H54 (cell line): ENCODE data around the gene EME2.

ENCODE experiments used
- DNase-seq: peaks from one replicate; pipeline ENCODE4 v3.0.0; 2011; ENCODE audit warnings: low spot score, mixed read lengths; ENCODE audit not compliant: insufficient read length
- FAIRE-seq: peaks from 3 replicates; lab custom pipeline; 2011; peaks lifted over from hg19 to GRCh38; lab: Jason Lieb, UNC
- POLR2A ChIP-seq: IDR thresholded peaks from 2 replicates; pipeline ENCODE4 v1.6.1; 2011; ENCODE audit warnings: low read depth, mild to moderate bottlenecking, low read length

Gene EME2

GRCh38 chr16:1752853-1753252 lies 19.8 kb upstream of the EME2 start:
- no peak for DNase-seq
- TF ChIP-seq POLR2A = no peak
- FAIRE-seq = no peak

GRCh38 chr16:1754204-1754603 lies 18.4 kb upstream of the EME2 start:
- DNase-seq (no peak), FAIRE-seq (no peak)
- no peak for TF ChIP-seq POLR2A

GRCh38 chr16:1757714-1758461 lies 14.7 kb upstream of the EME2 start:
- DNase-seq = no peak
- TF ChIP-seq POLR2A = no peak
- FAIRE-seq = no peak

DNA sequence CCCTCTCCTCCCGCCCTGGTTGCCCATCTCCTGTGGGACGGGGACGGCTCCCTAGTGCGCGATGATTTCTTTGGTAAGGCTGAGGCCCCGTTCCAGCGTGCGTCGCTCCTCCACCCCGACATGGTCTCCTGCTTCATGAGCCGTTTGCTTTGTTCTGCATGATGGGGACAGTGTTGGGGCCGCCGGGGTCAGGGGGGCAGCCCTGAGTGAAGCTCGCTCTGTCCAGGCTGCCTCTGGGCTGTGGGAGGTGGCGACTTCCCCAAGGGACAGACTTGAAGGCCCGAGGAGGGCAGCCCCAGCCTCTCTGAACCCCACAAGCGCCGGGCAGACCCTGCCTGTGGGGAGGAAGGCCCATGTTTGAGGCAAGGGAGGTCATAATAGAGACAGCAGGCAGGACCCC lies 13.7 kb upstream of the EME2 start:
- TF ChIP-seq POLR2A = no peak
- DNase-seq (no peak), FAIRE-seq (no peak)

DNA sequence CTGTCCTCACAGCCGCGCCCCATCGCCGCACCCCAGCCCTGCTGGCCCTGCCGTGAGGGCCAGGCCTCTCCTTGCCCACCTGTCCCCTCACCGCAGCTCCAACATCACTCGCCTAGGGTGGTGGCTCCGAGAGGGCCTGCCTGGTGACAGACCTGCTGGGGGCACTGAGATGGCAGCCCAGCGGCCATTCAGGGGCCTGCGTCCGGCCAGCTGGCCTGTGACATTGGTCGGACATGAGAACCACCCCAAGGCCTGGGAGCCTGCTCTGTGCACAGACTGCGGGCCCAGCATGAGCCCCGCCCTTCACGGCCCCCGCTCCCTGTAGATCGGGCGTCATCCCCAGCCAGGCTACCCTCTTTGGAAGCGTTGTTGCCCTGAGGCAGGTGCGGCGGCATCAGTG lies 13.1 kb upstream of the EME2 start:
- TF ChIP-seq POLR2A = no peak
- no peak for DNase-seq
- no peak for FAIRE-seq

DNA sequence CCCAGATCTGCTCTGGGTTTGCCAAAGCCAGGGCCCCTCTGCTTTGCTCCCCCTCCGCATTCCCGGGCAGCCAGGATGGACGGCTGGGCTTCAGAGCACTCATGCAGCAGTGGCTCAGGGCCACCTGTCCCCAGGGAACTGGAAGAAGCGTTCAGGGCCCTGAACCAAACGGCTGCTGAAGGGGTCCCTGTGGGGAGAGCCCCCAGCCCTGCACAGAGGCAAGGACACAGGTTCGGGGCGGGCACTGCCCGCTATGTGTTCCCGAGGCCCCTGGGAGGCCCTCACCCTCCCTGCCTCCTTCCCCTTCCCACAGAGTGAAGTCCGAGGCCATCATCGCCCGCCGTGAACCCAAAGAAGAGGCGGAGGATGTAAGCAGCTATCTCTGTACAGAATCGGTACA lies 11.7 kb upstream of the EME2 start:
- FAIRE-seq = no peak
- no peak for DNase-seq
- TF ChIP-seq POLR2A = no peak

DNA sequence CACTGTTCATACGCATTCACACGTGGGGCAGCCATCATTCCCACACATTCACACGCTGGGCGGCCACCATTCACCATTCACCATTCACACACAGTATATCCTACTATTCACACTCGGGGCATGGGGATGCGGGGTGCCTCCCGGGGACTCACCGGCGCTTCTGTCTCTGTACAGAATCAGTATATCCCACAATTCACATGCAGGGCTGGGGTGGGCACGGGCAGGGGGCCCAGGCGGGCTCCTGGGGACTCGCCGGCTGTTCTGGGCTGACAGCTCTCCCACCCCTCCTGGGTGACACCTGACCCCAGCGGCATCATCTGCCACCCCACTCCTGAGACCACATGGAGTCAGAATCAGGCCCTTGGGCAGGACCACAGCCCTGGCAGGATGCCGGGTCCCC lies 10.9 kb upstream of the EME2 start:
- DNase-seq (no peak), FAIRE-seq (no peak)
- TF ChIP-seq POLR2A = no peak

DNA sequence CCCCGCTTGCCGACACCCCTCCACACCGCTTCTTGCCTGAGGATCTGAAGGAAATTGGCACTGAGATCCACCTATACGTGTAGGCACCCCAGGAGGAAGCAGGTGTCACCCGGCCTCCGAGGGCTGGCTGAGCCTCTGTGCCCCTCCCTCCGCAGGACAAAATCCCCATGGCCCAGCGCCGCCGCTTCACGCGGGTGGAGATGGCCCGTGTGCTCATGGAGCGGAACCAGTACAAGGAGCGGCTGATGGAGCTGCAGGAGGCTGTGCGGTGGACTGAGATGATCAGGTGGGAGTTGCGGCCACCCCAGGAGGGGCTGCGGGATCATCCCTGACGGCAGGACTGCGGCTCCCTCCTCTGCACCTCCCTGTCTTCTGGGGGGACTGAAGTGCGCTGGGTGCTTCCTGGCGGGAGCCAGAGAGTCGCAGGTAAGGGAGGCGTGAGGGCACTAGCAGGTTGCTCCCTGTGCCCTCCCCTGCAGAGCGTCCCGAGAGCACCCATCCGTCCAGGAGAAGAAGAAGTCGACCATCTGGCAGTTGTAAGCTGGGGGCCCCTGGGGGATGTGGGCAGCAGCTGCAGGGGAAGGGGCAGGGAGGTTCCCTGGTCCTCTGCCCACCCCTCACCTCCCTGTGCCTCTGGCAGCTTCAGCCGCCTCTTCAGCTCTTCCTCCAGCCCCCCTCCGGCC lies 10.3 kb upstream of the EME2 start:
- no peak for TF ChIP-seq POLR2A
- DNase-seq (no peak), FAIRE-seq (no peak)

GRCh38 chr16:1762879-1763520 lies 9.6 kb upstream of the EME2 start:
- FAIRE-seq = no peak

DNA sequence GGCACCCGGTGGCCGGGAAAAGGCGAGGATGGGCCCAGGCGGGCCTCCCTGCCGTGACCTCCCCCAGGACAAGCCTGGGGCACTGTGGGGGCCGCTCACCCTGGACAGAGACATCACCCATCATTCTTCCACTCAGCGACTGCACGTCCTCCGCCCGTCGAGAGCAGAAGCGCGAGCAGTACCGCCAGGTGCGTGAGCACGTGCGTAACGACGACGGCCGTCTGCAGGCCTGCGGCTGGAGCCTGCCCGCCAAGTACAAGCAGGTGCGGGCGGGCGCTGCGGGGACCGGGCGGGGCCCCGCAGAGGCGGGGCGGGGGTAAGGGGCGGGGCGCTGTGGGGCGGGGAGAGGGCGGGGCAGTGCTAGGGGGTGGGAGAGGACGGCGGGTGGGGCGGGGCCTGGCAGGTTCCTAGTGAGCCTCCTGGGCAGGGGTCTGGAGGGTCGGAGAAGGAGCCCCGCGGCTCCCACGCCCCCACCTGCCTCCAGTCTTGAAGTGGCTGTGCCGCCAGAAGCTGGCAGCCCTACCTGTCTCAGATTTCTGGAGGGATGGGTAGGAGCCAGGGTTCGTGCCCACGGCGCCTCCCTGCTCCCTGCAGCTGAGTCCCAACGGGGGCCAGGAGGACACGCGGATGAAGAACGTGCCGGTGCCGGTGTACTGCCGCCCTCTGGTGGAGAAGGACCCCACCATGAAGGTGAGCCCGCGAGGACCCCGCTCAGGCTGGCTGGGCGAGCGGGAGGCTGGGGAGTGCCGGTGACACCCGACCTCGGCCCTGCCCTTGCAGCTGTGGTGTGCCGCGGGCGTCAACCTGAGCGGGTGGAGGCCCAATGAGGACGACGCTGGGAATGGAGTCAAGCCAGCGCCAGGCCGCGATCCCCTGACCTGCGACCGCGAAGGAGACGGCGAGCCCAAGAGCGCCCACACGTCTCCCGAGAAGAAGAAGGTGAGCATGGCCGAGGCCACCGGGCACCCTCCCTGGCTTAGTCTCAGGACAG lies 8.8 kb upstream of the EME2 start:
- no peak for DNase-seq
- FAIRE-seq = no peak
- TF ChIP-seq POLR2A = no peak

More at GRCh38 chr16:1762879-1763520, 9.6 kb upstream of the EME2 start:
- TF ChIP-seq POLR2A = no peak
- DNase-seq = no peak

- DNase-seq = no peak
- no peak for TF ChIP-seq POLR2A
Measured at GRCh38 chr16:1764971-1765370, 7.6 kb upstream of the EME2 start.

DNA sequence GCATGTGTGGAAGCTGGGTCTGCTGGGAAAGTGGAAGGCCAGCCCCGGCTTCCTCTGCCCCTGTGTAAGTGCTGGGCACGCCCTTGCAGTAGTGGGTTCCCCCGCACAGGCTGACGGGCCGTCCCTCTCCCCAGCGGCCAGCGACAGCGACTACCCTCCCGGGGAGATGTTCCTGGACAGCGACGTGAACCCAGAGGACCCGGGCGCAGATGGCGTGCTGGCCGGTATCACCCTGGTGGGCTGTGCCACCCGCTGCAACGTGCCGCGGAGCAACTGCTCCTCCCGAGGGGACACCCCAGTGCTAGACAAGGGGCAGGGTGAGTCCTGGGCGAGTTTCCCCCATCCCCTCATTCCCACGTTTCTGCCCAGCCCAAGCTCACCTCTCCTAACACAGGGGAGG lies 6.8 kb upstream of the EME2 start:
- FAIRE-seq = no peak
- no peak for TF ChIP-seq POLR2A
- DNase-seq = no peak

More at GRCh38 chr16:1764971-1765370, 7.6 kb upstream of the EME2 start:
- no peak for FAIRE-seq

GRCh38 chr16:1766231-1766630 lies 6.4 kb upstream of the EME2 start:
- no peak for FAIRE-seq
- no peak for DNase-seq
- no peak for TF ChIP-seq POLR2A

DNA sequence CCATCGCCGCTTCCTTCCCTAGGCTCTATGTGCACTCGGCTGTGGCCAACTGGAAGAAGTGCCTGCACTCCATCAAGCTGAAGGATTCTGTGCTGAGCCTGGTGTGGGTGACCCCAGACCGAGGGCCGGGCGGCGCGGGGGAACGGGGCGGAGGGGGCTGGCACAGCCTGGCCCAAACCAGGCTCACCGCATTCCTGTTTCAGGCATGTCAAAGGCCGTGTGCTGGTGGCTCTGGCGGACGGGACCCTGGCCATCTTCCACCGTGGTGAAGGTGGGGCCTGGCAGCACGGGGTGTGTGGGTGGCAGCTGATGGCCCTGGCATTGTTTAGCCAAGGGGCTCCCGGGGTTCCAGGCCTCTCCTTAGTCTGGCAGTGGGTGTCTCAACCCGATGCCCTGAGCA lies 5.9 kb upstream of the EME2 start:
- TF ChIP-seq POLR2A = no peak
- no peak for DNase-seq
- no peak for FAIRE-seq
